ENCODE measurements around the gene ITGA2.

- TF ChIP-seq EZH2 (IDR thresholded peaks at IDR 0.05) (no peak), POLR2AphosphoS5 (IDR thresholded peaks at IDR 0.05; ENCODE audit: borderline replicate concordance, low read depth, low read length) (no peak), FOXP2 (optimal IDR thresholded peaks at IDR 0.05; ENCODE audit: control extremely low read depth, extremely low read length, insufficient read depth) (no peak)
Measured at GRCh38 chr5:53083927-53084326, 94.8 kb downstream of the ITGA2 start.

Data from SK-N-MC (cell line).